ENCODE measurements around the gene INTS6.
"Not testable (repeated sequence)": the region's sequence is repeated elsewhere in the genome, so short reads cannot be mapped to it uniquely, and the experiment has no call there.

The INTS6 gene

GRCh38 chr13:51453959-51454703 lies 1.3 kb upstream of the INTS6 start:
- peak; percentile 43 to 59 for DNase-seq

GRCh38 chr13:51453207-51453958 lies 547 bp upstream of the INTS6 start:
- DNase-seq: peak; percentile 76 to 80

- peak; percentile 76 to 79 for DNase-seq
These were observed 1.1 kb downstream of the INTS6 start for GRCh38 chr13:51451467-51452360.

- no peak for DNase-seq
These were observed 1.7 kb downstream of the INTS6 start for GRCh38 chr13:51451134-51451466.

- no peak for DNase-seq
These were observed 3.8 kb downstream of the INTS6 start for GRCh38 chr13:51449018-51449417.

GRCh38 chr13:51444922-51445321 lies 7.9 kb downstream of the INTS6 start:
- no peak for DNase-seq

GRCh38 chr13:51440381-51440780 lies 12.5 kb downstream of the INTS6 start:
- no peak for DNase-seq

- DNase-seq: no peak
These were observed 15.2 kb downstream of the INTS6 start for GRCh38 chr13:51437550-51438127.

- no peak for DNase-seq
These were observed 17.7 kb downstream of the INTS6 start for GRCh38 chr13:51435002-51435578.

GRCh38 chr13:51432576-51432975 lies 20.3 kb downstream of the INTS6 start:
- no peak for DNase-seq

- DNase-seq: no peak
These were observed 25.9 kb downstream of the INTS6 start for GRCh38 chr13:51426982-51427381.

- no peak for DNase-seq
These were observed 27.3 kb downstream of the INTS6 start for GRCh38 chr13:51425410-51426042.

- DNase-seq: no peak
These were observed 29.1 kb downstream of the INTS6 start for GRCh38 chr13:51423766-51424165.

- DNase-seq: no peak
These were observed 30.4 kb downstream of the INTS6 start for GRCh38 chr13:51422484-51422883.

- no peak for DNase-seq
These were observed 31.9 kb downstream of the INTS6 start for GRCh38 chr13:51420681-51421490.

GRCh38 chr13:51419001-51419636 lies 33.7 kb downstream of the INTS6 start:
- no peak for DNase-seq

GRCh38 chr13:51417716-51418115 lies 35.1 kb downstream of the INTS6 start:
- no peak for DNase-seq

- DNase-seq: no peak
These were observed 36.7 kb downstream of the INTS6 start for GRCh38 chr13:51416107-51416506.

GRCh38 chr13:51415339-51415738 lies 37.5 kb downstream of the INTS6 start:
- not testable (repeated sequence) for DNase-seq

GRCh38 chr13:51412431-51412830 lies 40.4 kb downstream of the INTS6 start:
- DNase-seq: no peak

GRCh38 chr13:51405176-51405575 lies 47.7 kb downstream of the INTS6 start:
- no peak for DNase-seq
